Hepatocyte (in vitro differentiated cells): ENCODE results near the gene ACACB.

Experiments
- EZH2 ChIP-seq: fragments of 200-600 bp; sonication (generic); IDR thresholded peaks from 2 replicates; pipeline ENCODE4 v1.6.1; 2016; ENCODE audit warnings: antibody characterized with exemption, mild to moderate bottlenecking, borderline replicate concordance
- TF ChIP-seq, protein P1 (sequence below): fragments of 200-600 bp; sonication (generic); IDR thresholded peaks from 2 replicates; pipeline ENCODE4 v1.5.1; 2016; ENCODE audit warnings: antibody characterized with exemption, mild to moderate bottlenecking; ENCODE audit not compliant: poor library complexity

DNA sequence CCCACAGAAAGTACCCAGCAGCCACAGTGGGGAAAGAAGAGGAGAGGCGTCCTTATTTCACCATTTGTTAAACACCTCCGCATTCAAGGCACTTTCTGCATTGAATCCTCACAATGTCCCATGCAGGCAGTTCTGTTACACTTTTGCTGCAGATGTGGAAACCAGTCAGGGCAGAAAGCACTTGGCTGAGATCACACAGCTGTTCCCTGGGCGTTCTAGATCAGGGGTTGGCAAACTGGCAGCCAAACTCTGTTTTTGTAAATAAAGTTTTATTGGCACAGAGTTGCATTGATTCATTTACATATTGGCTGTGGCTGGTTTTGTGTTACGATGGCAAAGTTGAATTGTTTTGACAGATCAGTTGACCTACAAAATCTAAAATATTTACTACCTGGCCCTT, 172.6 kb downstream of the ACACB start:
- no peak for TF ChIP-seq EZH2
- TF ChIP-seq, protein P1, sequence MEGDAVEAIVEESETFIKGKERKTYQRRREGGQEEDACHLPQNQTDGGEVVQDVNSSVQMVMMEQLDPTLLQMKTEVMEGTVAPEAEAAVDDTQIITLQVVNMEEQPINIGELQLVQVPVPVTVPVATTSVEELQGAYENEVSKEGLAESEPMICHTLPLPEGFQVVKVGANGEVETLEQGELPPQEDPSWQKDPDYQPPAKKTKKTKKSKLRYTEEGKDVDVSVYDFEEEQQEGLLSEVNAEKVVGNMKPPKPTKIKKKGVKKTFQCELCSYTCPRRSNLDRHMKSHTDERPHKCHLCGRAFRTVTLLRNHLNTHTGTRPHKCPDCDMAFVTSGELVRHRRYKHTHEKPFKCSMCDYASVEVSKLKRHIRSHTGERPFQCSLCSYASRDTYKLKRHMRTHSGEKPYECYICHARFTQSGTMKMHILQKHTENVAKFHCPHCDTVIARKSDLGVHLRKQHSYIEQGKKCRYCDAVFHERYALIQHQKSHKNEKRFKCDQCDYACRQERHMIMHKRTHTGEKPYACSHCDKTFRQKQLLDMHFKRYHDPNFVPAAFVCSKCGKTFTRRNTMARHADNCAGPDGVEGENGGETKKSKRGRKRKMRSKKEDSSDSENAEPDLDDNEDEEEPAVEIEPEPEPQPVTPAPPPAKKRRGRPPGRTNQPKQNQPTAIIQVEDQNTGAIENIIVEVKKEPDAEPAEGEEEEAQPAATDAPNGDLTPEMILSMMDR = no peak
